ENCODE measurements around the gene POP5.
A peak's percentile ranks its signal among the peaks of the same experiment; 100 is the strongest.

POP5 gene

DNA sequence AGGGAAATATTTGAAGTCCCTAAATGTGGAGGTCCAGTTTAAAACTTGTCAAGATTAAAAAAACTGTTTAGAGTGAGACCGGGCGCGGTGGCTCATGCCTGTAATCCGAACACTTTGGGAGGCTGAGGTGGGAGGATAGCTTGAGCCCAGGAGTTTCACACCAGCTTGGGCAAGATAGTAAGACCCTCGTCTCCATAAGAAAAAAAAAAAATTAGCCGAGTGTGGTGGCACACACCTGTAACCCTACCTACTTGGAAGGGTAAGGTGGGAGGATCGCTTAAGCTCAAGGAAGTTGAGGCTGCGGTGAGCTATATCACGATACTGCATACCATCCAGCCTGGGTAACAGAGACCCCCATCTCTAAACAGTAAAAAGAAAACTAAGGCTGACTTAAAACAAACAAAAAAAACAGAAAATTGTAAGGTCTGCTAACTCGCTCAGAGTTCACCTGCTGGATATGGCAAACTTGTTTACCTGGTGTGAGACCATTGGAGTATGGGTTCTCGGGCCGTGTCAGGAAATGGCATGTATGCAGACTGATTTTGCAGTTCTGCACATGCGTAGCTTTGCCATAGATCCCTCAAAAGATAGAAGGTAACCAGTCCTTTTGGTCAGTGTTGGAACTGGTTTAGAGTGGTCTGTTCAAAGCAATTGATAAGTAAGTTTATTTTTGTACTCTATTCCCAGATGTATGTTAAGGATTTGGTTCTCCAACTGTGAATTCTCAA is 45.0 kb downstream of the POP5 start:
- TF ChIP-seq ZNF555 (tag by site-specific recombination; conservative IDR thresholded peaks at IDR 0.05), result no peak
- TF ChIP-seq ZNF548 (tag by site-specific recombination; IDR thresholded peaks at IDR 0.05), result no peak
- TF ChIP-seq ZBTB1 (tag by site-specific recombination; IDR thresholded peaks at IDR 0.05), result no peak
- no peak for TF ChIP-seq ZNF785 (tag by site-specific recombination; IDR thresholded peaks at IDR 0.05)
- TF ChIP-seq ZNF121 (tag by site-specific recombination; IDR thresholded peaks at IDR 0.05), result peak; percentile 70
- peak; percentile 43; the same call in 1 of the 2 replicates for TF ChIP-seq SCRT1 (tag by site-specific recombination; IDR thresholded peaks at IDR 0.05; ENCODE audit: borderline replicate concordance)
- no peak for TF ChIP-seq HOXA7 (CRISPR knock-in tag; IDR thresholded peaks at IDR 0.05; ENCODE audit: borderline replicate concordance)
- TF ChIP-seq ZSCAN16 (tag by site-specific recombination; IDR thresholded peaks at IDR 0.05), result no peak
- peak; percentile 76 for TF ChIP-seq SCRT2 (tag by site-specific recombination; IDR thresholded peaks at IDR 0.05)
- no peak for TF ChIP-seq GLIS1 (tag by site-specific recombination; IDR thresholded peaks at IDR 0.05)
- no peak for TF ChIP-seq YY2 (tag by site-specific recombination; IDR thresholded peaks at IDR 0.05)
- TF ChIP-seq ZNF600 (tag by site-specific recombination; IDR thresholded peaks at IDR 0.05), result peak; percentile 12; the same call in 1 of the 2 replicates
- TF ChIP-seq, protein P1, sequence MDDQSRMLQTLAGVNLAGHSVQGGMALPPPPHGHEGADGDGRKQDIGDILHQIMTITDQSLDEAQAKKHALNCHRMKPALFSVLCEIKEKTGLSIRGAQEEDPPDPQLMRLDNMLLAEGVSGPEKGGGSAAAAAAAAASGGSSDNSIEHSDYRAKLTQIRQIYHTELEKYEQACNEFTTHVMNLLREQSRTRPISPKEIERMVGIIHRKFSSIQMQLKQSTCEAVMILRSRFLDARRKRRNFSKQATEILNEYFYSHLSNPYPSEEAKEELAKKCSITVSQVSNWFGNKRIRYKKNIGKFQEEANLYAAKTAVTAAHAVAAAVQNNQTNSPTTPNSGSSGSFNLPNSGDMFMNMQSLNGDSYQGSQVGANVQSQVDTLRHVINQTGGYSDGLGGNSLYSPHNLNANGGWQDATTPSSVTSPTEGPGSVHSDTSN (CRISPR knock-in tag; IDR thresholded peaks at IDR 0.05), result no peak
- no peaks in the 10 kb centered on the region for H3K9me3 ChIP-seq (ENCODE audit: control insufficient read depth, insufficient read depth, low read depth, low read length)
- peaks cover 15 to 52% of the 10 kb centered on the region in 2 experiments; a peak in 2 of 3 replicates for H3K36me3 ChIP-seq (ENCODE audit: control insufficient read depth in 2 of 2, insufficient read depth in 1 of 2, low read length in 2 of 2)
- H3K27ac ChIP-seq (ENCODE audit: extremely low read depth, low read depth, low read length), result no peak overlapping the region
- ChIA-PET POLR2A (interaction anchor here (0.6 to 2.0 kb wide), 3 partner anchors 10 to 44 kb away, joined by 3 to 10 read pairs (median 3); partner anchors contain the start of gene POP5), CTCF (interaction anchor here (0.7 to 1.6 kb wide), 4 partner anchors 23 to 68 kb away, joined by 3 to 4 read pairs (median 3); no protein-coding TSS in a partner anchor)
- H3K4me1 ChIP-seq (ENCODE audit: control insufficient read depth, insufficient read depth, low read length), result peaks cover 18% of the 10 kb centered on the region
- H3K4me3 ChIP-seq (ENCODE audit: low read depth, low read length), result peak overlapping the region; percentile 86

GRCh38 chr12:120534703-120535655 is 46.2 kb downstream of the POP5 start:
- CTCF ChIA-PET, result interaction anchor here (0.7 to 1.6 kb wide), 3 partner anchors 11 to 67 kb away, joined by 3 read pairs; no protein-coding TSS in a partner anchor
- Histone ChIP-seq H3K4me3 (ENCODE audit: low read depth, low read length) (peak overlapping the region; percentile 86), H3K4me1 (ENCODE audit: control insufficient read depth, insufficient read depth, low read length) (peaks cover 18% of the 10 kb centered on the region), H3K27ac (ENCODE audit: extremely low read depth, low read depth, low read length) (peak overlapping the region; percentile 81), H3K9me3 (ENCODE audit: control insufficient read depth, insufficient read depth, low read depth, low read length) (no peaks in the 10 kb centered on the region), H3K36me3 (ENCODE audit: control insufficient read depth in 2 of 2, insufficient read depth in 1 of 2, low read length in 2 of 2) (peaks cover 15 to 40% of the 10 kb centered on the region in 2 experiments; a peak in 2 of 3 replicates)
- POLR2A ChIA-PET, result interaction anchor here (0.6 to 2.0 kb wide), 7 partner anchors 15 to 76 kb away, joined by 3 to 14 read pairs (median 4); partner anchors contain the start of genes DYNLL1, POP5 and SRSF9
- TF ChIP-seq ZEB2 (tag by site-specific recombination; IDR thresholded peaks at IDR 0.05) (peak; percentile 63; the same call in 1 of the 2 replicates), FEZF1 (tag by site-specific recombination; IDR thresholded peaks at IDR 0.05) (0 out of 2 replicates have a peak, but pooled peaks have one; percentile 29), SP3 (tag by site-specific recombination; IDR thresholded peaks at IDR 0.05) (peak; percentile 41; the same call in 1 of the 2 replicates), KLF1 (tag by site-specific recombination; IDR thresholded peaks at IDR 0.05) (no peak), ZNF223 (tag by site-specific recombination; IDR thresholded peaks at IDR 0.05) (no peak), ZNF610 (tag by site-specific recombination; IDR thresholded peaks at IDR 0.05; ENCODE audit: borderline replicate concordance) (no peak), ZFP37 (tag by site-specific recombination; IDR thresholded peaks at IDR 0.05) (peak; percentile 52; the same call in 1 of the 2 replicates), ZNF596 (tag by site-specific recombination; IDR thresholded peaks at IDR 0.05) (no peak), ZNF341 (tag by site-specific recombination; IDR thresholded peaks at IDR 0.05; ENCODE audit: low read depth) (peak; percentile 88), ZNF10 (tag by site-specific recombination; IDR thresholded peaks at IDR 0.05) (peak; percentile 99), ZNF394 (tag by site-specific recombination; IDR thresholded peaks at IDR 0.05; ENCODE audit: borderline replicate concordance) (peak; percentile 27; the same call in 1 of the 2 replicates), ZNF677 (tag by site-specific recombination; IDR thresholded peaks at IDR 0.05) (peak; percentile 69), ZXDB (tag by site-specific recombination; IDR thresholded peaks at IDR 0.05) (peak; percentile 92), ZNF366 (tag by site-specific recombination; conservative IDR thresholded peaks at IDR 0.05) (peak; percentile 65)
- TF ChIP-seq, protein P2, sequence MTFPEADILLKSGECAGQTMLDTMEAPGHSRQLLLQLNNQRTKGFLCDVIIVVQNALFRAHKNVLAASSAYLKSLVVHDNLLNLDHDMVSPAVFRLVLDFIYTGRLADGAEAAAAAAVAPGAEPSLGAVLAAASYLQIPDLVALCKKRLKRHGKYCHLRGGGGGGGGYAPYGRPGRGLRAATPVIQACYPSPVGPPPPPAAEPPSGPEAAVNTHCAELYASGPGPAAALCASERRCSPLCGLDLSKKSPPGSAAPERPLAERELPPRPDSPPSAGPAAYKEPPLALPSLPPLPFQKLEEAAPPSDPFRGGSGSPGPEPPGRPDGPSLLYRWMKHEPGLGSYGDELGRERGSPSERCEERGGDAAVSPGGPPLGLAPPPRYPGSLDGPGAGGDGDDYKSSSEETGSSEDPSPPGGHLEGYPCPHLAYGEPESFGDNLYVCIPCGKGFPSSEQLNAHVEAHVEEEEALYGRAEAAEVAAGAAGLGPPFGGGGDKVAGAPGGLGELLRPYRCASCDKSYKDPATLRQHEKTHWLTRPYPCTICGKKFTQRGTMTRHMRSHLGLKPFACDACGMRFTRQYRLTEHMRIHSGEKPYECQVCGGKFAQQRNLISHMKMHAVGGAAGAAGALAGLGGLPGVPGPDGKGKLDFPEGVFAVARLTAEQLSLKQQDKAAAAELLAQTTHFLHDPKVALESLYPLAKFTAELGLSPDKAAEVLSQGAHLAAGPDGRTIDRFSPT (tag by site-specific recombination; IDR thresholded peaks at IDR 0.05), result peak; percentile 37; the same call in 1 of the 2 replicates
- TF ChIP-seq, protein P3, sequence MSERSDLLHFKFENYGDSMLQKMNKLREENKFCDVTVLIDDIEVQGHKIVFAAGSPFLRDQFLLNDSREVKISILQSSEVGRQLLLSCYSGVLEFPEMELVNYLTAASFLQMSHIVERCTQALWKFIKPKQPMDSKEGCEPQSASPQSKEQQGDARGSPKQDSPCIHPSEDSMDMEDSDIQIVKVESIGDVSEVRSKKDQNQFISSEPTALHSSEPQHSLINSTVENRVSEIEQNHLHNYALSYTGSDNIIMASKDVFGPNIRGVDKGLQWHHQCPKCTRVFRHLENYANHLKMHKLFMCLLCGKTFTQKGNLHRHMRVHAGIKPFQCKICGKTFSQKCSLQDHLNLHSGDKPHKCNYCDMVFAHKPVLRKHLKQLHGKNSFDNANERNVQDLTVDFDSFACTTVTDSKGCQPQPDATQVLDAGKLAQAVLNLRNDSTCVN (tag by site-specific recombination; optimal IDR thresholded peaks at IDR 0.05), result peak; percentile 51
